GM21737 (cell line): ENCODE measurements around the gene STK32A.
"Not testable (repeated sequence)": the region's sequence is repeated elsewhere in the genome, so short reads cannot be mapped to it uniquely, and the experiment has no call there.

Source experiments
- ATAC-seq: cut with Tn5 transposase; IDR thresholded peaks from one replicate; pipeline ENCODE4 v1.9.1; 2021; ENCODE audit warnings: mild to moderate bottlenecking, moderate library complexity; ENCODE audit not compliant: unreplicated experiment

The STK32A gene

GRCh38 chr5:147341345-147341744 is 106.5 kb downstream of the STK32A start:
- ATAC-seq, result no peak

- ATAC-seq, result no peak
Observed at GRCh38 chr5:147344861-147345260, 110.0 kb downstream of the STK32A start.

- ATAC-seq, result no peak
Observed at GRCh38 chr5:147346006-147346561, 111.3 kb downstream of the STK32A start.

- no peak for ATAC-seq
Observed at GRCh38 chr5:147348046-147348445, 113.2 kb downstream of the STK32A start.

GRCh38 chr5:147348451-147348850 is 113.6 kb downstream of the STK32A start:
- no peak for ATAC-seq

GRCh38 chr5:147349241-147349640 is 114.4 kb downstream of the STK32A start:
- ATAC-seq, result no peak

- no peak for ATAC-seq
Observed at GRCh38 chr5:147359101-147359500, 124.3 kb downstream of the STK32A start.

- no peak for ATAC-seq
Observed at GRCh38 chr5:147359581-147359980, 124.8 kb downstream of the STK32A start.

GRCh38 chr5:147360816-147361215 is 126.0 kb downstream of the STK32A start:
- no peak for ATAC-seq

GRCh38 chr5:147361441-147362175 is 126.8 kb downstream of the STK32A start:
- no peak for ATAC-seq

GRCh38 chr5:147367381-147367780 is 132.6 kb downstream of the STK32A start:
- ATAC-seq, result not testable (repeated sequence)

- no peak for ATAC-seq
Observed at GRCh38 chr5:147369742-147370374, 135.0 kb downstream of the STK32A start.

GRCh38 chr5:147371290-147371689 is 136.5 kb downstream of the STK32A start:
- no peak for ATAC-seq

GRCh38 chr5:147372191-147372590 is 137.4 kb downstream of the STK32A start:
- no peak for ATAC-seq

GRCh38 chr5:147373328-147373727 is 138.5 kb downstream of the STK32A start:
- ATAC-seq, result no peak

GRCh38 chr5:147375151-147375550 is 140.3 kb downstream of the STK32A start:
- no peak for ATAC-seq

GRCh38 chr5:147377682-147378081 is 142.9 kb downstream of the STK32A start:
- ATAC-seq, result no peak

GRCh38 chr5:147381555-147381954 is 146.7 kb downstream of the STK32A start:
- ATAC-seq, result no peak

- no peak for ATAC-seq
Observed at GRCh38 chr5:147382776-147383175, 147.9 kb downstream of the STK32A start.

- ATAC-seq, result no peak
Observed at GRCh38 chr5:147384346-147385193, 149.7 kb downstream of the STK32A start.

GRCh38 chr5:147387109-147387508 is 152.3 kb downstream of the STK32A start:
- ATAC-seq, result no peak
